ENCODE results near the gene HAND2.

DNA sequence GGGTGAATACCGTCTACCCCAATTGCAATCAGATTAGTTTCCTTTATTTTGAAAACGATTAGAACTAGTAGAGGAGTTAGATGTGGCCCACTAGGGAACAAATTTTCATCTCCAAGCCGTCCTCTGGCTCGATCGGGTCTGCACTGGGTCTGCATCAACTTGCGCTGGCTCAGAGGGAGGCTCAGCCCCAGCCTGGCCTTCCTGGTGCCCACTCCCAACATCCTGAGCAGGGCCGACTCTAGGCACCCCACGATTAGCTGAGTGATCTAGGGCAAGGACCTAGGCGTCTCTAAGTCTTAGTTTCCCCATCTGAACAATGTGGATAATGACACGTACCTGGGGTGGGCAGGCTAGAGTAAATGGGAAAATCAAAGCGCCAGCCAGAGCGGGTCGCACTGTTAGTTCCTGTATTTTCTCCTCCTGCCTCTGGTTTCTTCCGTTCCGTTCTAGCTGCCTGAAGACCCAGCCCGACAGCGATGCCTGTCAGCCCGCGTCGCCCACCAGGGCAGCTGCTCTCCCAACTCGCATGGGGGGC, 7.7 kb upstream of the HAND2 start:
- TF ChIP-seq POLR2A (IDR thresholded peaks at IDR 0.05) (no peak), POLR2AphosphoS5 (IDR thresholded peaks at IDR 0.05) (no peak)
- TF ChIP-seq, protein P1, sequence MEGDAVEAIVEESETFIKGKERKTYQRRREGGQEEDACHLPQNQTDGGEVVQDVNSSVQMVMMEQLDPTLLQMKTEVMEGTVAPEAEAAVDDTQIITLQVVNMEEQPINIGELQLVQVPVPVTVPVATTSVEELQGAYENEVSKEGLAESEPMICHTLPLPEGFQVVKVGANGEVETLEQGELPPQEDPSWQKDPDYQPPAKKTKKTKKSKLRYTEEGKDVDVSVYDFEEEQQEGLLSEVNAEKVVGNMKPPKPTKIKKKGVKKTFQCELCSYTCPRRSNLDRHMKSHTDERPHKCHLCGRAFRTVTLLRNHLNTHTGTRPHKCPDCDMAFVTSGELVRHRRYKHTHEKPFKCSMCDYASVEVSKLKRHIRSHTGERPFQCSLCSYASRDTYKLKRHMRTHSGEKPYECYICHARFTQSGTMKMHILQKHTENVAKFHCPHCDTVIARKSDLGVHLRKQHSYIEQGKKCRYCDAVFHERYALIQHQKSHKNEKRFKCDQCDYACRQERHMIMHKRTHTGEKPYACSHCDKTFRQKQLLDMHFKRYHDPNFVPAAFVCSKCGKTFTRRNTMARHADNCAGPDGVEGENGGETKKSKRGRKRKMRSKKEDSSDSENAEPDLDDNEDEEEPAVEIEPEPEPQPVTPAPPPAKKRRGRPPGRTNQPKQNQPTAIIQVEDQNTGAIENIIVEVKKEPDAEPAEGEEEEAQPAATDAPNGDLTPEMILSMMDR (IDR thresholded peaks at IDR 0.05 in 8 of 11, conservative IDR thresholded peaks at IDR 0.05 in 3 of 11), result no peak
